NCI-H1694 (cell line): ENCODE results near the gene NPAS3.

Experiments
- DNase-seq: peaks from one replicate; lab custom pipeline; 2025; lab: John Stamatoyannopoulos, UW

NPAS3 gene

DNA sequence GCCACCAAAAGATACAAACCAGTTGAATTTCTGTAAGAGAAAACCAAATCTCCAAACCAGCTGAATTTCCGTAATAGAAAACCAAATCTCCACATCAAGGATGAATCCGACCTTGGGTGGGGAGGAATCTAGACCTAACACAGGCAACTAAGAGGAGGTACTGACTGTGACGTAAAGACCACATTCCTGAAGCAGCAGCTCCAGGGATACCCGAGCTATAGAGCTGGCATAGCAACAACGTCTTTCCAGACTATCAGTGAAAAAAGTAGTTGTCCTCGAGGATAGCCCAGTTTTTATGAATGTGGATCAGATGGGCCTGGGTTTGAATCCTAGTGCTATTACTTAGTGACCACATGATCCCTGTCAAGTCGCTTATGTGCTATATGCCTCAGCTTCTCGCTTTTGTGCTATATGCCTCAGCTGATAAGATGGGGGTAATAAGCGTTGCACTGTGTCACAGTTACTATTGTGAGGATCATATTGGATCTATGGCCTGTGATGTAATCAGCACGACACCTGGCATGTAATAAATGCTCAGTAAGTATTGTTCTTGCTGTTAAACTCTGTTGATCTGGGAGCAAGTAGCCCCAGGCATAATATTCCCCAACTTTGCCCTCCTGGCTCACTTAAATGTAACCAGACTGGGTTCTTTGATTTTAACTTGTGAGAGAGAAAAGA, 898.4 kb downstream of the NPAS3 start:
- DNase-seq = no peak

DNA sequence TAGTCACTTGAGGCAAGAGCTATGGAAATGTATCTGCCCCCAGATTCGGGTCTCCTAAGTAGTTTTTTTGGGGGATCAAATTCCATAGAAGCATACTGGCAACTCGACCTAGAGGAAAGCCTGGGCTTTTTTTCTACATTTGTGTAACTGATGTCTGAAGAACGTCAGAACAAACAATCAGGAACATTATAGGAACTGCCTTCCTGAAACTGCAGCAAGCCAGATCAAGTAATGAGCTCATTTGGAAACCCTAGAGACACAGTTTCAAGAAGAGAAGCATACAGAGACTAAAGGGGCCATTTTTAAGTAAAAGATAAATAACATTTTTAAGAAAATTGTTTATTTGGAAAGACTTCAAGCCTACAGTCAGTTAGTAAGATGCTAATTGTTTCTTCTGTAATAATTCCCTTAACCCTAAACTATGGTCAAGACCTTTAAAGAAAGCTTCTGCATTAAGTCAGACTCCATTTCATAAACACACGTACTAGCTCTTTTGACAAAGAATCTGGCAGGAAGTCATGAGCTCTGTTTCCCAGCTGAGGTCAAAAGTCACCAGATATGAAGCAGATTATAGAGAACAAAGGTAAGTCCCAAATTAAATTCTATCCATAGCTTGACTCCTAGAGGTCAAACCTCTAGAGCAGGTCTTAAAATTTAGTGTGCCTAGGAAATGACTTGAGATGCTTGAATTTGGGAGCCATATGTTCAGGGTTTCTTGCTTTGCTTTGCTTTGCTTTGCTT, 899.4 kb downstream of the NPAS3 start:
- DNase-seq = no peak

DNA sequence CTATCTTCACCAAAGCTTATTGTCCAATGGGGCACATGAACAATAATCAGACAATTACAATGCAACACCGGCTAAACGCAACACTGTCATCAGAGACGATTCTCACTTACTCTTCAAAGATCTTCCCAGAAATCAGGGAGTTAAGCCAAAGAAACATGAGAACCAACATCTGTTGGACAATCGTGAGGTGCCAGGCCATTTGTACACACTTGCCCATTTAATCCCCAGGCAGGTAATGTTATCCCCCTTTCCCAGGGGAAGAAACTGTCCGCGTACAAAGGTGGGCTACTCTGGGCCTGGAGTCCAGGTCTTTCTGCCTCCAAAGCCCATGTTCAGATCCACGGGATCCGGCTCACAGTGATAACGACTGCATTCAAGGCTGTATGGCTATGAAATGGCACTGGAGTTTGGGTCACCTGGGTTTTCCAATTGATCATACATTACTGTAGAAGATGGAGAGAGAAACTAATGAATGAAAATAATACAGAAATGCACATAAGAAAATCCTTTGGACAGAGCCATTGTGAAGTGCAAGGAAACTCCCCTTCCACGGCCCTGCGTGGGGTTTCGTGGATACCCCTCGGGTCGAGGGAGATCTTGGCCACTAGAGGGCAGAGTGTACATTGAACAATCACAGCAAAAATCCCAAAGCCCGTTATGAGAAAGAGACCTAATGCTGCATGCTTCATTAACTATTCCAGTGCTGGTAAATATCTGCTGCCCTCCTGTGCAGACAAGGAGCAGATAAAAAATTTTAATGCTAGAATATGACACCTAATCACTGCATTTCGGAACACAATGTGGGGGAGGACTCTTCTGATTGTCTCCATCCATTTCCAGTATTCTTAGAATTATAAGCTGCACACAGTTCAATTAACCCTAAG, 900.8 kb downstream of the NPAS3 start:
- DNase-seq = peak; percentile 72

DNA sequence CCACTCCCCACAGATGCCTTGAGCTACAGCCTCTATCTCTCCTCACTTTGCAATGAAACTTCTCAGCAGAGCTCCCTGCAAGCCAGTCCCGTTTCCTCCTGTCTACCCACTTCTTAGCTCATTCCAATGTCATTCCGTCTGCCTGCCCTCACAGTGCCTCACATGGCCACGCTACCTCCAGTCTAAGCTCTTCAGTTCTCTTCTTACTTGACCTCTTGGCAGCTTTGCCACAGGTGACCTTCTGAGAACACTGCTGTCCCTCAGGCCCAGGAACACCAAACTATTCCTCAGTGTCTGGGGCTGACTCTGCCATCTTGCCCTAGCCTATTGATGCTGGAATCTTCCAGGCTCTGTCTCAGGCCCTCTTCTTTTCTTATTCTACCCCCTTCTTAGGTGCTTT, 902.1 kb downstream of the NPAS3 start:
- no peak for DNase-seq

DNA sequence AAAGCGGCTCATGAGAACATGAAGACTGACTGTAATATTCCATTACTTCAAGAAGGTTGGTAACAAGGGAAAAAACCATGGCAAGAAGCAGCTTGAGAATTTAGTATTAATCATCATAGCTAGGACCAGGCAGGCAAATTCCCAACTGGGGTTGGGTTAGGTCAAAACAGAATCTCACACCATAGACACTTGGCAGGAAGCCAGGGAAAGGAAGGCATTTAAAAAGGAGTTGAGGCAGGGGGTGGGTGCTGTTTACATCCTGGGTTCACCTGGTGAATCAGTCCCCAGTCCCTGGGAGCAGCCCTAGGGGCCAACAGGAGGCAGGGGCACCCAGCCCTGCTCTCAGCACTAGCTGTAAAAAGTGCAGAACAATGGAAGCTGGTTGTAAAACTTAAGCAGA, 903.6 kb downstream of the NPAS3 start:
- no peak for DNase-seq

DNA sequence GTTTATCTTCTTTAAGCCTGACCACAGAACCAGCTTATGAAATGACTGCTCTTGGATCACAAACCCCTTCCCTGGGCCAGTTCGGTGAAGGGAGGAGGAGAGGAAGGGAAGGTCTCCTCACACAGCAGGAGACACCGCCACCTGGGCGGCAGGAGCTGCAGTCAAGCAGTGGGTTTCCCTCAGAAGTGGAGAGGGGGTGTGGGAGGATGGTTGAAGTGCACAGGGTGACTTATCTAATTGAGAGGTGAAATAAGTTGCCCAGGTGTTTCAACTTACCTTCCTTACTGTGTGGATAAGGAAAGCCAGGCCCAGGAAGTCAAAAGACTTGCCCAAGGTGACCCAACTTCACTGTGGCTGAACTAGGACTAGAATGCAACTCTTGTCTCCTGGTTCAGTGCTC, 905.4 kb downstream of the NPAS3 start:
- no peak for DNase-seq

DNA sequence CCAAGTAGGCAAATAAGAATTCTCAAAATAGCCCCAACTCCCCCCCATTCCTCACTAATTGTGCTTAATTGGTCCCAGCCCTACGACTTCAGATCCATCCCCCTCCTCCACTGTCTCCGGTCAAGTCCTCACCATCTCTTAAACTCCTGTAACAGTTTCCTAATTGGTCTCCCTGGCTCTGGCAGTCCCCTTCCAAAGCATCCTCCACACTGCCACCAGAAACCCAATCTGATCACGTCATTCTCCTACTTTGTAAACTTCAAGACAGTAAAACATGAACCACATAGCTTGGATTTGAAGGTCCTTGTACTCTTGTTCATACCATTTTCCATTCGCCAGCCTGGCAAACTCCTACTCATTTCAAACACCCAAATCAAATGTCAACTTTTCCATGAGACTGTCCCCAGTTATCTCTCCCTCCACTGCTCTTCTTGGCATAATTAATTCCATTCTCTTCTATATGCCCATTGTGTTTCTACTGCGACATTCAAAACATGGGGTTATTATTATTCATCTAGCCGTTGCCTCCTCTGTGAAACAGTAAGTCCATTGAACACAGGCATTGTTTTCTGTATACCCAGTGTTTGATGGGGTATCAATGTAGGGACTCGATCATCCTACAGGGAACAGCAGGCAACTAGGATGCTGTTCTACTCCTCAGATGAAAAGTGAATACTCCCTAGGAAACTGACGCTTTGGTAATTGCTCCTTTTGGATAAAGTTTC, 907.6 kb downstream of the NPAS3 start:
- DNase-seq = no peak

DNA sequence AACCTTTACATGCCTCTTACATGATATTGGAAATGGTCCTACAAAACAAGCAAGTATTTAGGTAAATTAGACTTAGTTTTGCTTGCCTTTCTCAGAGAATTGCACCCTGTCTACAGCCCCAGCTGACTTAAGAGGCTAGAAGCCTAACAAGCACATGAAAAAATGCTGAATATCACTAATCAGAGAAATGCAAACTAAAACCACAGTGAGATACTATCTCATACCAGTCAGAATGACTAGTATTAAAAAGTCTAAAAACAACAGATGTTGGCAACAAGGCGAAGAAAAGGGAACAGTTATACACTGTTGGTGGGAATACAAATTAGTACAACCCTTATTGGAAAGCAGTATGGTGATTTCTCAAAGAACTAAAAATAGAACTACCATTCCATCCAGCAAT, 908.4 kb downstream of the NPAS3 start:
- DNase-seq = no peak

DNA sequence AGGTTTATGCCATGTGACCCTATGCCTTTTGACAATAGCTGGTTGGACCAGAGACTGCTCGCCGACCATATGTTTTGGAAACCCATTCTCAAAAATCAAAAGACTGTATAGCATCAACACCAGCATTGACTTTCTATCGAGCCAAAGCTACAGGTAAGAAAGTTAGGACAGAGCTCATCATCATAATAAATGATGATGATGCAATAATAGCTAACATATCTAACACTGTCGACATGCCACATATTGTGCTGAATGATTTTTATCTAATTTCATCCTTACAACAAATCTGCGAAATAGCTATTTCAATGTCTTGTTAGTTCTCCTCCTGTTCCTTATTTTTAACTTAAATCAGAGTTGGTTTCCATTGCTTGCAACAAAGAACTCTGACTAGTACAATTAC, 909.3 kb downstream of the NPAS3 start:
- DNase-seq = no peak

DNA sequence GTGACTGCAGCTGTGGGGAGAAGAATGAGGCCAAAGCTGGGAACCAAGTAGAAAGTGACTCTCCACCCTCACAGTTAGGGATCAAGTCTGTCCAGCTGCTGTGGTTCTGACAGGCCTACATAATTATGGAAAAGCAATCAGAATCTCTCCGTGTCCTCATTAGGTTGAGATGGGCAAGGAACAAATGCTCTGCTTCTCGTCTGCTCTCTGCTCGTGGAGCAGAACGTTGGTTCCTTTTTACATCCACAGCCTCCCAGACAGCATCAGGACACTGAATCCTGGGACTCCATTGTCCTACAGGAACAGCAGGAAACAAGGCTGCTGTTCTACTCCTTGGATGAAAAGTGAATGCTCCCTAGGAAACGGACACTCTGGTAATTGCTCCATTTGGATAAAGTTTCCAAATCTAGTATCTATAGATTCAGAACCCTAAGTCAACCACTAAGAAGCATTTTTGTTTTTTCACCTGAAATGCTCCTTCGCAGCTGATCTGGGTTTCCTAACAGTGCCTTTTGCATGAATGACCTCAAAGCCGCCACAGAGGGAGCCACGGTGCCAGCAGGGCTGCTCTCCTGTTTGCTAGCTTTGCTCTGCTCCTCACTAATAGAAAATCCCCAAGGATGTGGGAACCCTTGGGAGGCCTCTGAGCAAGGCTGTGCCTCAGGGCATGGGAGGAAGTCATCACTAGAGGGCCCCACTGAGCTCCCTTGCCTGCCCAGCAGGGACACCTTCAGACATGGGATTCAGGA, 910.2 kb downstream of the NPAS3 start:
- peak; percentile 78 for DNase-seq

DNA sequence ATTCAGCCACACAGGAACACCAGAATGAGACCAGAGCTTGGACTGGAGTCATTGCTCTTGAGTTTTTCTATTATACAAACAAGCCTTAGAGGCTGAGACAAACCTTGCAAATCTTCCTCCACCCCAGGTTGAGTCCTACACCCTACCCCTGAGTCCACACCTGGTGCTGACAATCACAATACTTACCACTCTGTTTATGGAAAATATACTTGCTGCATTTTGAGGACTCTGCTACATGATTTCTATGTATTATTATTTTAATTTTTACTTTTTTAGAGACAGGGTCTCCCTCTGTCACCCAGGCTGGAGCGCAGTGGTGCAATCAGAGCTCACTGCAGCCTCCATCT, 910.7 kb downstream of the NPAS3 start:
- no peak for DNase-seq

DNA sequence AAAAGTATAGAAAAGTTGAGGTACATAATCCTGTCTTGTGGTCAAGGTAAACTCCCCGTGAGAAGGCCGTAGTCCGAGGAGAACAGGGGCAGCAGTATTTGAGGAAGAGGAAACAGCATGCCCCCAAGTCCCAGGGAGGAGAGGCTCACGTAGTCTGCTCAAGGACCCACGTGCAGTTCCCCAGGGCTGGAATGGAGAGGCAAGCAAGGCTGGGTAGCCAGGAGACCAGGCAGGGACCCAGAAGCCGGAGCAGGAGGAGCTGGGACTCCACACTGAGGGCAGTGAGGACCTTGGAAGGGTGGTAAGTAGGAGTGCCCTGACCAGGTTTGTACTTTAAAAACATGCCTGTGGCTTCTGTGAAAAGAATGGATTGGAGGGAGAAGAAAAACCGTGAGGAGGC, 912.1 kb downstream of the NPAS3 start:
- no peak for DNase-seq

DNA sequence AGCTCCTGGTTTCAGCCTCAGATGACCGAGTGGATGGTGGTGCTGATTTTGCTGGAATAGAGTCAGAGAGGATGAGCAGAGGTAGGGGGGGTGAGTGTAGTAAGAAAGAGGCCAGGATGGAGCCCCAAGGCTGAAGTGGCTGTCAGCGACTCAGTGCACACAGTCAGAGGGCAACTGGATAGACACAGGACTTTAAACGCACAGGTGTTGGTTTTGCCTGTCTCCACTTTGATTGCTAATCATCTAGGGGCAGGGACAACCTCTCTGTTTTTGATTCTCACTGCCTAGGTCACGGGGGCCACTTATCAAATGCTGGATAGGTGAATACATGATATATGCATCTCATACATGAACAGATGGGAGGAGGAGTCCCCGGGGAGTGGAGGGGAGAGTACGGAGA, 912.7 kb downstream of the NPAS3 start:
- DNase-seq = no peak

DNA sequence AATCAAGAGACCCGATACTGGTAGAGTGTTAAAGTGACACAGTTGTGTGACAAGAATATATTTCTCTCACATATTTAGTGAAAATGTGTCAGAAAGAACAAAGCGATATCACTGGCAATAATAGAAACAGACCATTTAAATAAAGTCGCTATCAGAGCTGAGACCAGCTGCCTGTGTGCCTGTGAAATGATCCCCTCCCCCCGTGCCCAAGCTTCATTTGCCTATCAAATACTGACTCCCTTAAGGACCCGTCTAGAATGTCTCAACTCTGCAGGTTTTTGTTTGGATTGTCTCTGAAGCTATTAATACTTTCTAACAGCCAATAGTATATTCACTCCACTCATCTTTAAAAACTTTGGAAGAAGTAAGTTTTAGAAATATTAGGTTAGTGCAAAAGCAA, 913.3 kb downstream of the NPAS3 start:
- DNase-seq = no peak
